ENCODE data around the gene EEF2K.
"Not testable (repeated sequence)": the region's sequence is repeated elsewhere in the genome, so short reads cannot be mapped to it uniquely, and the experiment has no call there.

The EEF2K gene

DNA sequence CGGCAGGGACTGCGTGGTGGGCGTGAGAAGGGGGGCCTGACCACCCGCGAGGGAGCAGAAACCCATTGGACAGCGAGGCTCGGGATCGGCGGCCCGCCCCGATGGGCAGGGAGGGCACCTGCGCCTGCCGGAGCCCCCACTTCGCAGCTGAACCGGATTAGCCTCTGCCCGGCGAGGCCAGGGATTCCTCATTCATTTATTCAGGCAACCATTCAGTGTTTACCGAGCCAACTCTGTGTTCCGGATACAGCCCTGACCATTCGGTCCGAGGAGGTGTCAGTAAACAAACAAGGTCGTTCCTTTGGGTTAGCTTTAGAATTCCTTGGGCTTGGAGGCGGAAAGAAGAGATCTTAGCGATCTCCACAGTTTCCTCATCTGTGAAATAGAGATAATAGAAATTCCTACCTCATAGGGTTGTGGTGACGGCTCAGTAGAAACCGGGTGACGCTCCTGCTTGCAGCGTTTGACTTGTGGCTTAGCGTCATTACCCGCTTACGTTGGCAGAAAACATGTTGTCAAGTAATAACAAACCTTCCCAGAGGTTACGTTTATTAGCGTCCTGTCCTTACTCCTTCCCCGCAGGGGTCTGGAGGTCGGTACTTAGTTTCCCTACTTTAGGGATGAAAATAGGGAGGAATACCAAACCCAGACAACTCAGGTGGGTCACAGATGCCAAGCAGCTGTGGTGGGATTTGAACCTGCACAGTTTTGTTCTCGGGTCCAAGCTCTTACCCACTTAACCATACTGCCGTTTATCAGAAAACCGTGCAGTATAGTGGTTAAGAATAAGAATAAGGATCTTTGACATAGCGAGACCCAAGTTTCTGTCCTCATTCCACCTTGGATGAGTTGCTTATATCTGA is 92.0 kb downstream of the EEF2K start:
- Histone ChIP-seq H3K36me3 (ENCODE audit: control insufficient read depth, insufficient read depth, low read length, severe bottlenecking) (peaks cover 7% of the 10 kb centered on the region), H3K27me3 (replicated peaks; ENCODE audit: control insufficient read depth, insufficient read depth, low read length) (no peaks in the 10 kb centered on the region), H3K4me3 (ENCODE audit: low read length) (peak overlapping the region; percentile 96), H3K9ac (ENCODE audit: low read length) (peak overlapping the region; percentile 92), H3K9me3 (ENCODE audit: control insufficient read depth, low read length) (no peaks in the 10 kb centered on the region), H3K4me1 (ENCODE audit: control insufficient read depth, insufficient read depth, low read length) (peaks cover 16% of the 10 kb centered on the region)
- DNase-seq (ENCODE audit: low read depth): peak; percentile 97

DNA sequence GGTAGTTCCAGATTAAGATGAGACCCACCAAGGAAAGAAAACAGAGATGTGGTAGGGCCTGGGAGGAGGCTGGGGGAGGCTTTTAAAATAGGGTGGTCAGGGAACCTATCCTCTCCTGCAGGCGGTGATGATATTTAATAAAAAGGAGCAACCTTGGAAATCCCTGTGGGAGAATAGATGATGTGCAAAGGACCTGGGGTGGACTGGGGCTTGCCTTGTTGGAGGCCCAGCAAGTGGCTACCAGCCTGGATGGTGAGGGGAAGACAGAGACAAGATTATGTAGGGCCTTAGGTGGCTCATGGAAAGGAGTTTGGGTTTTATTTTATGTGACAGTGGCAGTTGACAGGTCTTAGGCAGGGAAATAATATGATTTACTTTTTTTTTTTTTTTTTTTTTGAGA is 93.0 kb downstream of the EEF2K start:
- H3K9me3 ChIP-seq (ENCODE audit: control insufficient read depth, low read length): no peaks in the 10 kb centered on the region

DNA sequence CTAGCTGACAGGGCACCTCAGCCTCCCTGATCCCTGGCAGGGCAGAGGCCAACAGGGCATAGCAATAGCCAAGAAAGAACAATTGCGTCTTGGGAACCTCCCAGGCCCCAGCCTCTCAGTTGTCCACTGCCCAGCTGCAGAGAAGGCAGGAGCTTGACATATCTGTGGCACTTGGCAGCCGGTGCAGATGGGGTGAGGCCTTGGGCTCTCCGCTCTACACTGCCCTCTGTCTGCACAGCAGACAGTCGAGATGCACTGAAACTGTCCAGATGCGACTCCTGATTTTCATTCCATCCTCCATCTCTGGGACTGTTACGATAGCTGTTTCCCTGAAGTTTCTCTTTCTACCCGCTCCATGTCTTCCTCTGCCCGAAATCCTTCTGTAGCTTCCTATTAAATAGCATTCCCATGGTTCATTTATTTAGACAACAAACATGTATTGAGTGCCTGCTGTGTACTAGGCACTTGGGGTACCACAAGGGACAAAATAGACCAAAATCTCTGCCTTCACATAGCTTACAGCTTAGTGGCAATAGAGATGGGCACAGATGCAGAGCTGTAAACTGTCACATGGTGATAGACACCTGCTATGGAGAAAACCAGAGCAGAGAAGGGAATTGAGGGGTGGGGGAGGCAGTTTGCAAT is 94.5 kb downstream of the EEF2K start:
- Histone ChIP-seq H3K36me3 (ENCODE audit: control insufficient read depth, insufficient read depth, low read length, severe bottlenecking) (peaks cover 27% of the 10 kb centered on the region), H3K9me3 (ENCODE audit: control insufficient read depth, low read length) (no peaks in the 10 kb centered on the region), H3K4me1 (ENCODE audit: control insufficient read depth, insufficient read depth, low read length) (peaks cover 16% of the 10 kb centered on the region), H3K9ac (ENCODE audit: low read length) (peak overlapping the region; percentile 42), H3K4me3 (ENCODE audit: low read length) (no peak overlapping the region), H3K27me3 (replicated peaks; ENCODE audit: control insufficient read depth, insufficient read depth, low read length) (no peaks in the 10 kb centered on the region)
- peak; percentile 72 for DNase-seq (ENCODE audit: low read depth)

More for the DNA sequence above, 93.0 kb downstream of the EEF2K start:
- Histone ChIP-seq H3K4me3 (ENCODE audit: low read length) (no peak overlapping the region), H3K4me1 (ENCODE audit: control insufficient read depth, insufficient read depth, low read length) (peaks cover 16% of the 10 kb centered on the region), H3K27me3 (replicated peaks; ENCODE audit: control insufficient read depth, insufficient read depth, low read length) (no peaks in the 10 kb centered on the region), H3K9ac (ENCODE audit: low read length) (no peak overlapping the region), H3K36me3 (ENCODE audit: control insufficient read depth, insufficient read depth, low read length, severe bottlenecking) (peaks cover 12% of the 10 kb centered on the region)
- DNase-seq (ENCODE audit: low read depth): no peak

DNA sequence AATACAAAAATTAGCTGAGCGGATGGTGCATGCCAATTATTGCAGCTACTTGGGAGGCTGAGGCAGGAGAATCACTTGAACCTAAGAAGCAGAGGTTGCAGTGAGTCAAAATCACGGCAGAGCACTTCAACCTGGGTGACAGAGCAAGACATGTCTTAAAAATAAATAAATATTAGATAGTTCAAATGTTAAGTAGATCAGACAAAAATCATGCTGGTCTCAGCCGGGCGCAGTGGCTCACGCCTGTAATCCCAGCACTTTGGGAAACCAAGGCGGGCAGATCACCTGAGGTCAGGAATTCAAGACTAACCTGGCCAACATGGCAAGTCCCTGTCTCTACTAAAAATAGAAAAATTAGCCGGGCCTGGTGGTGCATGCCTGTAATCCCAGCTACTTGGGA is 95.3 kb downstream of the EEF2K start:
- not testable (repeated sequence) for H3K4me3 ChIP-seq (ENCODE audit: low read length); H3K27me3 ChIP-seq (replicated peaks; ENCODE audit: control insufficient read depth, insufficient read depth, low read length); H3K9me3 ChIP-seq (ENCODE audit: control insufficient read depth, low read length); DNase-seq (ENCODE audit: low read depth); H3K9ac ChIP-seq (ENCODE audit: low read length)
- Histone ChIP-seq H3K36me3 (ENCODE audit: control insufficient read depth, insufficient read depth, low read length, severe bottlenecking) (peaks cover 35% of the 10 kb centered on the region), H3K4me1 (ENCODE audit: control insufficient read depth, insufficient read depth, low read length) (peaks cover 12% of the 10 kb centered on the region)

DNA sequence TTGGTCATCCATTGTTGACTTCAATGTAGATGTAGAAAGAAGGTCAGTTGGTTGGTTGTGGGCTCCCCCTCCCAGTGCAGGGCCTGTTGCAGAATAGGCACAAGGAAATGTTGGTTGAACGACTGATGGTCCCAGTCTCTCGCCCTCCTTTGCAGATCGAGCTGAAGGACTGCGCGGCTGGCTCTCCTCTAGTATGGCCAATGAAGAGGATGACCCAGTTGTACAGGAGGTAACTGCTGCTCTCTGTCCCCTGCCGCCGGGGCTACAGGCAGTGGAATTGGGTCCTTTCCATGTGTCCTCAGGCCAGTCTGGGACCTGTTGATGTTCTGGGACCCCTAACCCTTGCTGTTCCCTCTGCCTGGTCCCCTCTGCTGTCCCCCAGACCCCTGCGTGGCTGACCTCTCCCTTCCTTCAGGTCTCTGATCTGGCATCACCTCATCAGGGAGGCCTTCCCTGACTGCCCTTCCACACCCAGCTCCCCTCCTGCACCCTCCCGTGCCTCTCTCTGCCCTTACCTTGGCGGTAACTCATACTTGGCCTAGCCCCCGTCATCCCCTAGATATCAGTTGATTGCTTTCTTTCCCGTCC is 96.8 kb downstream of the EEF2K start:
- no peak for DNase-seq (ENCODE audit: low read depth)
- Histone ChIP-seq H3K27me3 (replicated peaks; ENCODE audit: control insufficient read depth, insufficient read depth, low read length) (no peaks in the 10 kb centered on the region), H3K36me3 (ENCODE audit: control insufficient read depth, insufficient read depth, low read length, severe bottlenecking) (peaks cover 49% of the 10 kb centered on the region), H3K9ac (ENCODE audit: low read length) (no peak overlapping the region), H3K9me3 (ENCODE audit: control insufficient read depth, low read length) (no peaks in the 10 kb centered on the region), H3K4me3 (ENCODE audit: low read length) (no peak overlapping the region), H3K4me1 (ENCODE audit: control insufficient read depth, insufficient read depth, low read length) (peaks cover 9% of the 10 kb centered on the region)

DNA sequence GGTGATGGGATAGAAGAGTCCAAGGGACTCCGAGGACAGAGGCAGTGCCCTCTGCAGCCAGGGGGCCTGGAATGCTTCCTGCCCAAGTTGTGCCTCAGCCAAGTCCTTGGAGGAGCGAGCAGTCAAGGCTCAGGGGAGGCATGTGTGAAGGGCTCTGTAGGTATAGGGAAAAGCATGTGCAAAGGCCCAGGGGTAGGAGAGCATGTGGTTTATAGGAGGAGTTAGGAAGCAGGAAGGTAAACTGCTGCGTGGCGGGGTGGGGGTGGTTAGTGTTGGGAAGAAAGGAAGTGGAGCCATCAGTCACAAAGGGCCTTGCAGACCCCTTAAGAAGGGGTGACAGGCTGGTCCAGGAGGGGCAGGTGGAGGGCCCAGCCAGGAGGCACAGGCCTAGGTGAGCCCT is 98.3 kb downstream of the EEF2K start:
- Histone ChIP-seq H3K4me1 (ENCODE audit: control insufficient read depth, insufficient read depth, low read length) (peaks cover 9% of the 10 kb centered on the region), H3K4me3 (ENCODE audit: low read length) (no peak overlapping the region), H3K36me3 (ENCODE audit: control insufficient read depth, insufficient read depth, low read length, severe bottlenecking) (peaks cover 64% of the 10 kb centered on the region), H3K9ac (ENCODE audit: low read length) (no peak overlapping the region), H3K9me3 (ENCODE audit: control insufficient read depth, low read length) (no peaks in the 10 kb centered on the region), H3K27me3 (replicated peaks; ENCODE audit: control insufficient read depth, insufficient read depth, low read length) (no peaks in the 10 kb centered on the region)
- DNase-seq (ENCODE audit: low read depth): no peak

DNA sequence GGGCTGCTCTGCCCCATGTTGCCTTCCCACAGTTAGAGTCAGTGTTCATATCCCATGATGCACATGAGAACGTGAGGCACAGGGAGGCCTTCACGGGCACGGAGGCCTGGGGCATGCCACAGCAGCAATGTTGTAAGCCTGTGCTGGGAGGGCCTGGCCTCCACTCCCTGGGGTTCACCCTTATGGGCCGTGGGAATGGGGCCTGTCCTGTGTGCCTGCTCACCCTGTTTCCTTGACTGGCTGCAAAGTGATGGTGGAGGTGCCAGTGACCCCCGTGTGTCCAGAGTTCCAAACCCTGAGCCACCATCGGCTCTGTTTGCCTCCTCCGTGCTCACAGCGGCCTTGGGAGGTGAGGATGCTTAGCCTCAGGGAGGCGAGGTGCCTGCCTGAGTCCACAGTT is 100.7 kb downstream of the EEF2K start:
- Histone ChIP-seq H3K4me1 (ENCODE audit: control insufficient read depth, insufficient read depth, low read length) (no peaks in the 10 kb centered on the region), H3K9ac (ENCODE audit: low read length) (no peak overlapping the region), H3K27me3 (replicated peaks; ENCODE audit: control insufficient read depth, insufficient read depth, low read length) (no peaks in the 10 kb centered on the region), H3K36me3 (ENCODE audit: control insufficient read depth, insufficient read depth, low read length, severe bottlenecking) (peaks cover 82% of the 10 kb centered on the region), H3K4me3 (ENCODE audit: low read length) (no peak overlapping the region), H3K9me3 (ENCODE audit: control insufficient read depth, low read length) (no peaks in the 10 kb centered on the region)
- DNase-seq (ENCODE audit: low read depth): no peak

DNA sequence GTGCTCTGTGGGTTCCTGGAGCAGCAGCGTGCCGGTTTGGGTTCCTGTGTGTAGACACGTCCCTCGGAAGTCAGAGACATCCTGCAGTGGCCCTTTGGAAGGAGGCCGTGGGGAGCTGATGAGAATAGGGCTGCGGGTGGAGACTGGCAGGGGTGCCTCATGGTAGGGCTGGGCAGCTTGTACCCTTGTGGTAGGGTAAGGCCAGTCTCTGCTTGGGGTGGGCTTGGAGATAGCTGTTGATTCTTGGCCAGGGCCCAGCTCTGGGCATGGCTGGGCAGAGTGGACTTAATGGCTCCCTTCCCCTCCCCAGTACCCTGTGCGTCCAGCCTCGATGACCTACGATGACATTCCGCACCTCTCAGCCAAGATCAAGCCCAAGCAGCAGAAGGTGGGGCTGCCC is 101.8 kb downstream of the EEF2K start:
- no peak overlapping the region for H3K4me3 ChIP-seq (ENCODE audit: low read length)
- DNase-seq (ENCODE audit: low read depth): no peak
- no peaks in the 10 kb centered on the region for H3K4me1 ChIP-seq (ENCODE audit: control insufficient read depth, insufficient read depth, low read length)
- no peaks in the 10 kb centered on the region for H3K27me3 ChIP-seq (replicated peaks; ENCODE audit: control insufficient read depth, insufficient read depth, low read length)
- no peak overlapping the region for H3K9ac ChIP-seq (ENCODE audit: low read length)
- no peaks in the 10 kb centered on the region for H3K9me3 ChIP-seq (ENCODE audit: control insufficient read depth, low read length)
- H3K36me3 ChIP-seq (ENCODE audit: control insufficient read depth, insufficient read depth, low read length, severe bottlenecking): peaks cover 87% of the 10 kb centered on the region

DNA sequence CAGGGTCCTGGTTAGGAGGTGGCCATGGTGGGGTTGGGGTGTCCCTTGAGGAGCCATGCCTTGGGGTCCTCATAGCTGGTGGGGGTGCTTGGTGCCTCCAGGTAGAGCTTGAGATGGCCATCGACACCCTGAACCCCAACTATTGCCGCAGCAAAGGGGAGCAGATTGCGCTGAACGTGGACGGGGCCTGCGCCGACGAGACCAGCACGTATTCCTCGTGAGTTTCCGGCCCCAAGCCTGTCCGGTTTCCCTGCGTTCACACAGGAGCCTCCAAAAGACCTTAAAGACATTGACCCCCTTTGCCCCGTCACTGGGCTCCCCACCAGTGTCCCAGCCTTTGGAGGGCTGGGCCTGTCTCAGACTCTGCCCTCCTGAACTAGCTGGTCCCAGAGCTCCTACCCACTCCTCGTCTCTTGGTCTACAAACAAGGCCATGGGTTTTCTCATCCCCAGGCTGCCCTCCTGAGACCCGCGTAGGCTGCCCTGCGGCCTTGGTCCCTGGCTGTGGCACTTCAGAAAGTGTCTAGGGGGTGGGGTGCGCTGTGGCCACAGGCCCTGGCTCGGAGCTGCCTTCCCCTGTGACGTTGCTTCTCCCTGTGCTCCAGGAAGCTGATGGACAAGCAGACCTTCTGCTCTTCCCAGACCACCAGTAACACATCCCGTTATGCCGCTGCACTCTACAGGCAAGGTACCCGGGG is 102.9 kb downstream of the EEF2K start:
- H3K4me3 ChIP-seq (ENCODE audit: low read length): no peak overlapping the region
- H3K9ac ChIP-seq (ENCODE audit: low read length): no peak overlapping the region
- H3K4me1 ChIP-seq (ENCODE audit: control insufficient read depth, insufficient read depth, low read length): no peaks in the 10 kb centered on the region
- H3K36me3 ChIP-seq (ENCODE audit: control insufficient read depth, insufficient read depth, low read length, severe bottlenecking): peaks cover 91% of the 10 kb centered on the region
- no peak for DNase-seq (ENCODE audit: low read depth)
- H3K27me3 ChIP-seq (replicated peaks; ENCODE audit: control insufficient read depth, insufficient read depth, low read length): no peaks in the 10 kb centered on the region
- H3K9me3 ChIP-seq (ENCODE audit: control insufficient read depth, low read length): no peaks in the 10 kb centered on the region

DNA sequence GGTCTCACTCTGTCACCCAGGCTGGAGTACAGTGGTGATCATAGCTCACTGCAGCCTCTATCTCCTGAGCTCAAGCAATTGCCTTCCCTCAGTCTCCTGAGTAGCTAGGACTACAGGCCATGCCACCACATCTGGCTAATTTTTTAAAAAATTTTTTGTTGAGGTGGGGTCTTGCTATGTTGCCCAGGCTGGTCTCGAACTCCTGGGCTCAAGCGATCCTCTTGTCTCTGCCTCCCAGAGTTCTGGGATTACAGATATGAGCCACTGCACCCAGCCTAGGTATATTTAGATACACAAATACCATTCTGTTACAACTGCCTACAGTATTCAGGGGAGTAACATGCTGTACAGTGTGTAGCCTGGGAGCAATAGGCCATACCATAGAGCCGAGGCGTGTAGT is 105.4 kb downstream of the EEF2K start:
- Histone ChIP-seq H3K4me1 (ENCODE audit: control insufficient read depth, insufficient read depth, low read length) (no peaks in the 10 kb centered on the region), H3K9ac (ENCODE audit: low read length) (no peak overlapping the region), H3K36me3 (ENCODE audit: control insufficient read depth, insufficient read depth, low read length, severe bottlenecking) (peaks cover 89% of the 10 kb centered on the region), H3K9me3 (ENCODE audit: control insufficient read depth, low read length) (no peaks in the 10 kb centered on the region), H3K4me3 (ENCODE audit: low read length) (no peak overlapping the region), H3K27me3 (replicated peaks; ENCODE audit: control insufficient read depth, insufficient read depth, low read length) (no peaks in the 10 kb centered on the region)
- DNase-seq (ENCODE audit: low read depth): no peak

All from adipocyte (in vitro differentiated cells).